ENCODE measurements around the gene TMEM132E. TPM values are rescaled to one million over a fixed set of nuclear protein-coding genes. Genes with fewer than 3 reads are reported as not detected.

TMEM132E gene
- total and polyA plus RNA-seq, 2 experiments from 2014 or later, result 0.27 to 0.98 TPM

DNA sequence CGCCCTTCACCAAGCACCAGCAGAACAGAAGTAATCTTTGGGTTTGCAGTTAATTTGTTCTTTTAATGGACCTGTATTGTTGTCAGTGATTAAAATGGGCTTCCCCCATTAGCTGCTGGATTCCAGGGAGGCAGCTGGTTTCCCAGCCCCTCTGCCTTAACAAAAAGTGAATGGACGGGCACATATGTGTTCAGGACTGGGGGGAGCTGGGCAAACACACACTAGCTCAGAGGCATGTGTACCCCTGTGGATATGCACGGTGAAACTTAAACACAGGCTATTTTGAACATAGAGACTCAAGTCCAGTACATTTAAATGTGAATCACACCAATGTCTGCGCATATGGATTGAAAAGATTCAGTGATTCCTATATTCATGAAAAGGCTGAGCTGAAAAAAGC is 25.5 kb upstream of the TMEM132E start:
- H3K27me3 ChIP-seq, result peaks cover 18% of the 10 kb centered on the region

GRCh38 chr17:34556384-34556783 is 23.0 kb upstream of the TMEM132E start:
- Histone ChIP-seq H3K36me3 (replicated peaks; ENCODE audit: insufficient read depth, low read depth) (no peaks in the 10 kb centered on the region), H3K4me3 (no peak overlapping the region), H3K27ac (no peak overlapping the region), H3K9me2 (replicated peaks; ENCODE audit: insufficient read depth) (no peaks in the 10 kb centered on the region), H3K4me2 (no peak overlapping the region), H3K27me3 (peaks cover 18% of the 10 kb centered on the region), H4K20me1 (ENCODE audit: insufficient read depth, poor library complexity, severe bottlenecking) (no peaks in the 10 kb centered on the region), H3K79me2 (no peaks in the 10 kb centered on the region), H2AFZ (no peak overlapping the region), H3K9me3 (ENCODE audit: low read depth) (no peaks in the 10 kb centered on the region), H3K4me1 (ENCODE audit: insufficient read depth) (no peaks in the 10 kb centered on the region)
- DNase-seq (ENCODE audit: low spot score), result peak; percentile 67
- WGBS (ENCODE audit: low lambda C conversion rate, missing lambda C conversion rate), result 14% methylated on average over 4 of the region's 4 CpGs
- TF ChIP-seq, protein P1, sequence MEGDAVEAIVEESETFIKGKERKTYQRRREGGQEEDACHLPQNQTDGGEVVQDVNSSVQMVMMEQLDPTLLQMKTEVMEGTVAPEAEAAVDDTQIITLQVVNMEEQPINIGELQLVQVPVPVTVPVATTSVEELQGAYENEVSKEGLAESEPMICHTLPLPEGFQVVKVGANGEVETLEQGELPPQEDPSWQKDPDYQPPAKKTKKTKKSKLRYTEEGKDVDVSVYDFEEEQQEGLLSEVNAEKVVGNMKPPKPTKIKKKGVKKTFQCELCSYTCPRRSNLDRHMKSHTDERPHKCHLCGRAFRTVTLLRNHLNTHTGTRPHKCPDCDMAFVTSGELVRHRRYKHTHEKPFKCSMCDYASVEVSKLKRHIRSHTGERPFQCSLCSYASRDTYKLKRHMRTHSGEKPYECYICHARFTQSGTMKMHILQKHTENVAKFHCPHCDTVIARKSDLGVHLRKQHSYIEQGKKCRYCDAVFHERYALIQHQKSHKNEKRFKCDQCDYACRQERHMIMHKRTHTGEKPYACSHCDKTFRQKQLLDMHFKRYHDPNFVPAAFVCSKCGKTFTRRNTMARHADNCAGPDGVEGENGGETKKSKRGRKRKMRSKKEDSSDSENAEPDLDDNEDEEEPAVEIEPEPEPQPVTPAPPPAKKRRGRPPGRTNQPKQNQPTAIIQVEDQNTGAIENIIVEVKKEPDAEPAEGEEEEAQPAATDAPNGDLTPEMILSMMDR (IDR thresholded peaks at IDR 0.05; ENCODE audit: poor library complexity), result no peak
- no peak for TF ChIP-seq EZH2 (IDR thresholded peaks at IDR 0.05; ENCODE audit: borderline replicate concordance)
- no peak for TF ChIP-seq EZH2phosphoT487 (IDR thresholded peaks at IDR 0.05; ENCODE audit: low read depth, severe bottlenecking, unreplicated experiment)

More for the DNA sequence above, 25.5 kb upstream of the TMEM132E start:
- H3K4me2 ChIP-seq, result no peak overlapping the region
- no peak overlapping the region for H3K27ac ChIP-seq
- no peak for TF ChIP-seq EZH2phosphoT487 (IDR thresholded peaks at IDR 0.05; ENCODE audit: low read depth, severe bottlenecking, unreplicated experiment)
- no peak for TF ChIP-seq EZH2 (IDR thresholded peaks at IDR 0.05; ENCODE audit: borderline replicate concordance)
- TF ChIP-seq, protein P1 (IDR thresholded peaks at IDR 0.05; ENCODE audit: poor library complexity), result no peak
- no peaks in the 10 kb centered on the region for H3K4me1 ChIP-seq (ENCODE audit: insufficient read depth)
- H3K36me3 ChIP-seq (replicated peaks; ENCODE audit: insufficient read depth, low read depth), result no peaks in the 10 kb centered on the region
- H3K4me3 ChIP-seq, result no peak overlapping the region
- no peaks in the 10 kb centered on the region for H3K79me2 ChIP-seq
- H2AFZ ChIP-seq, result no peak overlapping the region
- H4K20me1 ChIP-seq (ENCODE audit: insufficient read depth, poor library complexity, severe bottlenecking), result no peaks in the 10 kb centered on the region
- H3K9me3 ChIP-seq (ENCODE audit: low read depth), result no peaks in the 10 kb centered on the region
- no peaks in the 10 kb centered on the region for H3K9me2 ChIP-seq (replicated peaks; ENCODE audit: insufficient read depth)
- no peak for DNase-seq (ENCODE audit: low spot score)
- 74% methylated on average over 4 of the region's 4 CpGs for WGBS (ENCODE audit: low lambda C conversion rate, missing lambda C conversion rate)

- Histone ChIP-seq H2AFZ (no peak overlapping the region), H3K9me3 (ENCODE audit: low read depth) (no peaks in the 10 kb centered on the region), H3K79me2 (no peaks in the 10 kb centered on the region), H3K4me1 (ENCODE audit: insufficient read depth) (no peaks in the 10 kb centered on the region), H3K36me3 (replicated peaks; ENCODE audit: insufficient read depth, low read depth) (no peaks in the 10 kb centered on the region), H3K9me2 (replicated peaks; ENCODE audit: insufficient read depth) (no peaks in the 10 kb centered on the region), H3K27me3 (peaks cover 22% of the 10 kb centered on the region), H4K20me1 (ENCODE audit: insufficient read depth, poor library complexity, severe bottlenecking) (no peaks in the 10 kb centered on the region), H3K4me3 (no peak overlapping the region), H3K4me2 (no peak overlapping the region), H3K27ac (no peak overlapping the region)
- TF ChIP-seq EZH2phosphoT487 (IDR thresholded peaks at IDR 0.05; ENCODE audit: low read depth, severe bottlenecking, unreplicated experiment), result no peak
- no peak for TF ChIP-seq EZH2 (IDR thresholded peaks at IDR 0.05; ENCODE audit: borderline replicate concordance)
- TF ChIP-seq, protein P1 (IDR thresholded peaks at IDR 0.05; ENCODE audit: poor library complexity), result no peak
- DNase-seq (ENCODE audit: low spot score), result no peak
- WGBS (ENCODE audit: low lambda C conversion rate, missing lambda C conversion rate), result 56% methylated on average over 2 of the region's 2 CpGs
Measured at GRCh38 chr17:34556931-34557330, 22.5 kb upstream of the TMEM132E start.

DNA sequence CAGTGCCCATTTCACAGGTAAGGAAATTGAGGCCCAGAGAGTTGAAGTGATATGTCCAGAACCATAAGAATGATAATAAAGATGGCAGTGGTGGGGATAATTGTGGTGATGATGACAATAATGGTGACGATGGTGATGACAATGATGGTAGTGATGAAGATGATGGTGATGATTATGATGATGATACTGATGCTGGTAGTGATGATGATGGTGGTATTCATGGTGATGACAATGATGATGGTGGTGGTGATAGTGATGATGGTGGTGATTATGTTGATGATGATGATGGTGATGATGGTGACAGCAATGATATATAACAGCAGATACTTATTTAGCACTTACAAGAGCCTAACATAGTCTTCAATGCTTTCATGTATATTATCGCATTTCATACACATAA is 18.1 kb upstream of the TMEM132E start:
- WGBS (ENCODE audit: low lambda C conversion rate, missing lambda C conversion rate), result 78% methylated on average over 2 of the region's 2 CpGs
- Histone ChIP-seq H3K4me3 (no peak overlapping the region), H3K9me3 (ENCODE audit: low read depth) (no peaks in the 10 kb centered on the region), H2AFZ (no peak overlapping the region), H4K20me1 (ENCODE audit: insufficient read depth, poor library complexity, severe bottlenecking) (no peaks in the 10 kb centered on the region), H3K4me2 (no peak overlapping the region), H3K27me3 (peaks cover 39% of the 10 kb centered on the region), H3K27ac (no peak overlapping the region), H3K79me2 (no peaks in the 10 kb centered on the region), H3K4me1 (ENCODE audit: insufficient read depth) (no peaks in the 10 kb centered on the region), H3K9me2 (replicated peaks; ENCODE audit: insufficient read depth) (no peaks in the 10 kb centered on the region), H3K36me3 (replicated peaks; ENCODE audit: insufficient read depth, low read depth) (no peaks in the 10 kb centered on the region)
- no peak for DNase-seq (ENCODE audit: low spot score)
- TF ChIP-seq EZH2 (IDR thresholded peaks at IDR 0.05; ENCODE audit: borderline replicate concordance), result no peak
- TF ChIP-seq, protein P1 (IDR thresholded peaks at IDR 0.05; ENCODE audit: poor library complexity), result no peak
- no peak for TF ChIP-seq EZH2phosphoT487 (IDR thresholded peaks at IDR 0.05; ENCODE audit: low read depth, severe bottlenecking, unreplicated experiment)
